ENCODE measurements around the gene PSMA5.

- TF ChIP-seq CTCF (conservative IDR thresholded peaks at IDR 0.05 in 1 of 2, IDR thresholded peaks at IDR 0.05 in 1 of 2; ENCODE audit: extremely low read depth in 1 of 2, insufficient read depth in 1 of 2, low read depth in 1 of 2, low read length in 2 of 2) = no peak
- TF ChIP-seq EZH2 (IDR thresholded peaks at IDR 0.05; ENCODE audit: borderline replicate concordance, low read length) = no peak
Observed at GRCh38 chr1:109412551-109412950, 13.7 kb downstream of the PSMA5 start.
